Measurements from ENCODE around the gene GPATCH3. TPM values are rescaled to one million over a fixed set of nuclear protein-coding genes. Genes with fewer than 3 reads are reported as not detected.
"Not testable (repeated sequence)": the region's sequence is repeated elsewhere in the genome, so short reads cannot be mapped to it uniquely, and the experiment has no call there.

The GPATCH3 gene
- polyA plus RNA-seq, 4 donors = 12.0 to 17.0 (median 14.7) TPM

GRCh38 chr1:26848941-26849774, 51.1 kb downstream of the GPATCH3 start:
- DNase-seq (ENCODE audit: low read depth in 4 of 4, low spot score in 3 of 4) = no peak

GRCh38 chr1:26848499-26848898, 51.8 kb downstream of the GPATCH3 start:
- no peak for DNase-seq (ENCODE audit: low read depth in 4 of 4, low spot score in 3 of 4)

- DNase-seq (ENCODE audit: low read depth in 4 of 4, low spot score in 3 of 4) = not testable (repeated sequence)
These were observed 52.4 kb downstream of the GPATCH3 start for GRCh38 chr1:26847826-26848225.

GRCh38 chr1:26844424-26845196, 55.7 kb downstream of the GPATCH3 start:
- DNase-seq (ENCODE audit: low read depth in 4 of 4, low spot score in 3 of 4) = no peak

Other genes starting within 250 kb of the GPATCH3 start
- gene ARID1A, start 204.5 kb downstream of the GPATCH3 start, polyA plus RNA-seq (ENCODE audit: insufficient read length in 4 of 4) = 100 to 1,000 TPM in 1 of 4 donors, 10 to 100 TPM in 3; 85.5 to 102 (median 90.5) TPM
- gene PIGV, start 112.5 kb downstream of the GPATCH3 start, polyA plus RNA-seq (ENCODE audit: insufficient read length in 4 of 4) = 10 to 100 TPM; 18.1 to 19.1 (median 18.5) TPM
- 10 to 100 TPM; 20.7 to 23.2 (median 22.1) TPM for gene ZDHHC18, start 73.8 kb downstream of the GPATCH3 start, polyA plus RNA-seq (ENCODE audit: insufficient read length in 4 of 4)
- gene SFN, start 37.3 kb downstream of the GPATCH3 start, polyA plus RNA-seq (ENCODE audit: insufficient read length in 4 of 4) = under 1 TPM; 0.58 to 0.91 (median 0.72) TPM
- 10 to 100 TPM; 28.1 to 34.1 (median 29.8) TPM for gene GPN2, start 10.2 kb downstream of the GPATCH3 start, polyA plus RNA-seq (ENCODE audit: insufficient read length in 4 of 4)
- 1 to 10 TPM; 1.2 to 1.8 (median 1.6) TPM for gene NR0B2, start 13.5 kb upstream of the GPATCH3 start, polyA plus RNA-seq (ENCODE audit: insufficient read length in 4 of 4)
- gene NUDC, start 21.3 kb upstream of the GPATCH3 start, polyA plus RNA-seq (ENCODE audit: insufficient read length in 4 of 4) = 10 to 100 TPM; 86.4 to 99.3 (median 90.3) TPM
- 10 to 100 TPM in 2 of 4 donors, 1 to 10 TPM in 2; 9.2 to 11.1 (median 10.0) TPM for gene KDF1, start 60.0 kb upstream of the GPATCH3 start, polyA plus RNA-seq (ENCODE audit: insufficient read length in 4 of 4)
- 1 to 10 TPM; 6.3 to 8.1 (median 7.9) TPM for gene TRNP1, start 93.2 kb upstream of the GPATCH3 start, polyA plus RNA-seq (ENCODE audit: insufficient read length in 4 of 4)
- 1 to 10 TPM in 3 of 4 donors, under 1 TPM in 1; 0.80 to 1.2 (median 1.1) TPM for gene TENT5B, start 112.4 kb upstream of the GPATCH3 start, polyA plus RNA-seq (ENCODE audit: insufficient read length in 4 of 4)